ENCODE data around the gene TANC1.

TANC1 gene

DNA sequence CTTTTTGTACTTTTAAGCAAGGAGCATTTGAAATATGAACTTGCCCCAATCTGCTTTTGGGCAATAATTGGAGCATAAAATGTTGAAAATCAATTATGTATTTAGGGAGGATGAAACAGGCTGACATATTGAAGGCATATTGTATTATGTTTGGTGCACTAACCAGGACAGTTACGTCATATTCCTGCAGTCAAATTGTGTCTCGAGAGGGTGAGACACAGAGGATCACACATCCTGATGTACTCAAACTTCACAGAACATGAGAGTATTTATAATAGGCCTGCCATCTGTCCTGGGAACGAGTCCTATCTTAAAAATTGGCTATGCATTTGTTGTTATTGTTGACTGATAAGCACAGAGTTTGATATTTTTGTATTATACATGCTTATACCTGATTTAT is 44.7 kb downstream of the TANC1 start:
- TF ChIP-seq TAF1 (IDR thresholded peaks at IDR 0.05; ENCODE audit: borderline replicate concordance, low read depth, low read length) (no peak), POLR2A (IDR thresholded peaks at IDR 0.05; ENCODE audit: low read depth, low read length) (no peak), POLR2AphosphoS5 (IDR thresholded peaks at IDR 0.05; ENCODE audit: low read depth, low read length) (no peak)
- DNase-seq (ENCODE audit: insufficient read length): no peak
- no peak for FAIRE-seq

DNA sequence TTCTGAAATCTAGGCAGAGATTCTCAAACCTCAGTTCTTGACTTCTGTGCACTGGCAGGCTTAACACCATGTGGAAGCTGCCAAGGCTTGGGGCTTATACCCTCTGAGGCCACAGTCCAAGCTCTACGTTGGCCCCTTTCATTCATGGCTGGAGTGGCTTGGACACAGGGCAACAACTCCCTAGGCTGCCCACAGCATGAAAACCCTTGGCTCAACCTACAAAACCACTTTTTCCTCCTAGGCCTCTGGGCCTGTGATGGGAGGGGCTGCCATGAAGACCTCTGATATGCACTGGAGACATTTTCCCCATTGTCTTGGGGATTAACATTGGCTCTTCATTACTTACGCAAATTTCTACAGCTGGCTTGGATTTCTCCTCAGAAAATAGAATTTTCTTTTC is 46.7 kb downstream of the TANC1 start:
- TF ChIP-seq TAF1 (IDR thresholded peaks at IDR 0.05; ENCODE audit: borderline replicate concordance, low read depth, low read length) (no peak), POLR2AphosphoS5 (IDR thresholded peaks at IDR 0.05; ENCODE audit: low read depth, low read length) (no peak), POLR2A (IDR thresholded peaks at IDR 0.05; ENCODE audit: low read depth, low read length) (no peak)
- DNase-seq (ENCODE audit: insufficient read length): no peak
- FAIRE-seq: no peak

DNA sequence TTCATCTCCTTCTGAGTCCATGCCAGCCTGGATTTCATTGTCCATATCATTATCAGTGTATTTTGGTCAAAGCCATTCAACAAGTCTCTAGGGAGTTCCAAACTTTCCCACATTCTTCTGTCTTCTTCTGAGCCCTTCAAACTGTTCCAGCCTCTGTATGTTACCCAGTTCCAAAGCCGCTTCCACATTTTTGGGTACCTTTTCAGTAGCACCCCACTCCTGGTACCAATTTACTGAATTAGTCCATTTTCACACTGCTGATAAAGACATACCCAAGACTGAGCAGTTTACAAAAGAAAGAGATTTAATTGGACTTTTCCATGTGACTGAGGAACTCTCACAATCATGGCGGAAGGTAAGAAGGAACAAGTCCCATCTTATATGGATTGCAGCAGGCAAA is 47.4 kb downstream of the TANC1 start:
- TF ChIP-seq POLR2AphosphoS5 (IDR thresholded peaks at IDR 0.05; ENCODE audit: low read depth, low read length) (no peak), TAF1 (IDR thresholded peaks at IDR 0.05; ENCODE audit: borderline replicate concordance, low read depth, low read length) (no peak), POLR2A (IDR thresholded peaks at IDR 0.05; ENCODE audit: low read depth, low read length) (no peak)
- FAIRE-seq (no peak), DNase-seq (ENCODE audit: insufficient read length) (no peak)

DNA sequence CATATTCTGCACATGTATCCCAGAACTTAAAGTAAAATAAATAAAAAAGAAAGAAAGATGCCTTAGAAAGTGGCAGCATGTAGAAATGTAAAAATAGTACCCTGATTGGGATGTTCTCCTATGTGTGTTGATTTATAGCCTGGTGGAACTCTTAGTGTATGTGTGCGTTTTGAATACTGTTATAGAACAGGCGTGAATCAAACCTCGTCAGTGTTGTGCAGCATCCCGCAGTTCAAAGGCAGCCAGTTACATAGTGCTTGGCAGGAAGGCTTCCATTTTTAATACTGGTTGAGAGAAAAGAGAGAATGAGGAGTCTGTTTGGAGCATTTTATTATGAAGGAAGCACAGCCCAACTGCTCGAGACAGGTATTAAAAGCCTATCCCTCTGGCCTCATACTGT is 49.4 kb downstream of the TANC1 start:
- TF ChIP-seq TAF1 (IDR thresholded peaks at IDR 0.05; ENCODE audit: borderline replicate concordance, low read depth, low read length): no peak
- no peak for TF ChIP-seq POLR2A (IDR thresholded peaks at IDR 0.05; ENCODE audit: low read depth, low read length)
- no peak for TF ChIP-seq POLR2AphosphoS5 (IDR thresholded peaks at IDR 0.05; ENCODE audit: low read depth, low read length)
- FAIRE-seq (no peak), DNase-seq (ENCODE audit: insufficient read length) (no peak)

DNA sequence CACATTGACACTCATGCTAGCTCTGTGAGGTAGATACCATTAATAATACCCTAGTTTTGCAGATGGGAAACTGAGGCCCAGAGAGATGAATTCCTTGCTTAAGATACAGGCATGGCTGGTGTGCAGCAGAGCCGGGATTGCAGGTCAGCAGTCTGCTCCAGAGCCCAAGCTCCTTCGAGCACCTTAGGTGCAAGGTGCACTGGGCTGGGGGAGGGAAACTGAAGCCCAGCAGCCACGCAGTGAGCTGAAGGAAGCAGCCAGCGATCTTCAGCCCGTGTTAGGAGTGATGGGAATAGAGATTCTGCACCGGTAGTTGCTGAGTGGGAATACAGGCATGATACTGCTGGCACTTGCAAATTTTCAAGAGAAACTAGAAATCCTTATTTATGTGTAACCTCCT is 50.6 kb downstream of the TANC1 start:
- no peak for TF ChIP-seq TAF1 (IDR thresholded peaks at IDR 0.05; ENCODE audit: borderline replicate concordance, low read depth, low read length)
- no peak for TF ChIP-seq POLR2AphosphoS5 (IDR thresholded peaks at IDR 0.05; ENCODE audit: low read depth, low read length)
- TF ChIP-seq POLR2A (IDR thresholded peaks at IDR 0.05; ENCODE audit: low read depth, low read length): no peak
- DNase-seq (ENCODE audit: insufficient read length) (no peak), FAIRE-seq (no peak)

DNA sequence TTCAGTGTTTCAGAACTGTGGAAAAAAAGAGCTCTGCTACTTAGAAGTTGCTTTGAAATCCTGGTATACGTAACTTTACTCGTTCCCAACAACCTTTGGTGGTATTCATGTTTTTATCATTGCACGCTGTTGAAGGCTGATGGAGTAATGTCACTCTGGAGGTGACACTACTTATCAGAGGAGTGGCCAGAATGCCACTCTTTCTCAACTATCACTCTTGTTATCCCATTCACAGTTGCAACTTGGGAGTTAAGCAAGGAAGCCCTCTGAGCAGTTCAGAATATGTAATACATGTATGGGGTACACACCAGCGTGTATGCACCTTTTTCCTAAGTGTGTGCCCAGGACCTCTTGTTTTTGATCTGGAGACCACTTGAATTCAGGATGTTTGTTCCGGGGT is 53.6 kb downstream of the TANC1 start:
- FAIRE-seq: no peak
- TF ChIP-seq TAF1 (IDR thresholded peaks at IDR 0.05; ENCODE audit: borderline replicate concordance, low read depth, low read length) (no peak), POLR2A (IDR thresholded peaks at IDR 0.05; ENCODE audit: low read depth, low read length) (no peak), POLR2AphosphoS5 (IDR thresholded peaks at IDR 0.05; ENCODE audit: low read depth, low read length) (no peak)
- no peak for DNase-seq (ENCODE audit: insufficient read length)

DNA sequence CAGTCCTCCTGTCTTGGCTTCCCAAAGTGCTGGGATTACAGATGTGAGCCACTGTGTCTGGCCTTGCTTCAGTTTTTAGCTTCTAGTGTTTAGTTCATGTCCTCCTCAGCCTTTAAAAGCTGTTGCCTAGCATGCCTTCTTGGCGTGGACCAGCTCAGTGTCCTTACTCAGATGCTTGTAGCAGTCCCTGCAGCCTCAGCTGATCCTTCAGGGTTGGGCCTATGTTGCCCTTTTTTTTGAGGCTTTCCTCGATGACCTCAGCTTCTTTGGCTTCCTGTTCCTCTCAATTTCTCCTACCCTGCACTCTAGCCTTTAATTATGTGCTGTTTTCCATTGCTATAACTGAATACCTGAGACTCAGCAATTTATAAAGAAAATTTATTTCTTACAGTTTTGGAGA is 57.7 kb downstream of the TANC1 start:
- TF ChIP-seq POLR2AphosphoS5 (IDR thresholded peaks at IDR 0.05; ENCODE audit: low read depth, low read length) (no peak), POLR2A (IDR thresholded peaks at IDR 0.05; ENCODE audit: low read depth, low read length) (no peak), TAF1 (IDR thresholded peaks at IDR 0.05; ENCODE audit: borderline replicate concordance, low read depth, low read length) (no peak)
- no peak for DNase-seq (ENCODE audit: insufficient read length)
- no peak for FAIRE-seq

DNA sequence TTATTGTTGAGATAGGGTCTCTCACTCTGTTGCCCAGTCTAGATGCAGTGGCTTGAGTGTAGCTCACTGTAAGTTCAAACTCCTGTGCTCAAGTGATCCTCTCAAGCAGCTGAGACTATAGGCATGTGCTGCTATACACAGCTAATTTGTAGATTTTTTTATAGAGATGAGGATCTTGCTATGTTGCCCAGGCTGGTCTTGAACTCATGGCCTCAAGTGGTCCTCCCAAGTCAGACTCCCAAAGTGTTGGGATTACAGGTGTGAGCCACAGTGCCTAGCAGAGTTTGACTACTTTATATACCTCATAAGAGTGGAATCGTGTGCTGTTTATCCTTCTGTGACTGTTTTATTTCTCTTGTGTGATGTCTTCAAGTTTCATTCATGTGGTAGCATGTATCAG is 60.3 kb downstream of the TANC1 start:
- DNase-seq (ENCODE audit: insufficient read length): no peak
- TF ChIP-seq POLR2A (IDR thresholded peaks at IDR 0.05; ENCODE audit: low read depth, low read length) (no peak), TAF1 (IDR thresholded peaks at IDR 0.05; ENCODE audit: borderline replicate concordance, low read depth, low read length) (no peak), POLR2AphosphoS5 (IDR thresholded peaks at IDR 0.05; ENCODE audit: low read depth, low read length) (no peak)
- FAIRE-seq: no peak

DNA sequence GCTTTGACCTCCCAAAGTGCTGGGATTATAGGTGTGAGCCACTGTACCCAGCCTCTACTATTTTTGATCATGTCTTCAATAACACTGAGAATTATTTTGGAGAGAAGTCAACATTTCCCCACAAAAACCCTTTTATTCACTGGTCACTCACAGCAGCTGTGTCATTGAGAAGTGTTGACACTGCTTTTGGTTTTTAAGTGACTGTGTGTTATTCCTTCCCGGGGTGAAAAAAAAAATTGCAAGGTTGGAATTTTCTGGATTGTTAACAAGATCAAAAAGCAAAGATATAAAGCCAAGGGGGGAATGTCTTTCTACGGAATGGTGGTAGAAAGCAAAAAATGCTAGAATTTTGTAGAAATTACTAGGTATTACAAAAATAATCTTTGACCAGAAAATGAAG is 61.5 kb downstream of the TANC1 start:
- FAIRE-seq (no peak), DNase-seq (ENCODE audit: insufficient read length) (no peak)
- TF ChIP-seq POLR2A (IDR thresholded peaks at IDR 0.05; ENCODE audit: low read depth, low read length) (no peak), POLR2AphosphoS5 (IDR thresholded peaks at IDR 0.05; ENCODE audit: low read depth, low read length) (no peak), TAF1 (IDR thresholded peaks at IDR 0.05; ENCODE audit: borderline replicate concordance, low read depth, low read length) (no peak)

DNA sequence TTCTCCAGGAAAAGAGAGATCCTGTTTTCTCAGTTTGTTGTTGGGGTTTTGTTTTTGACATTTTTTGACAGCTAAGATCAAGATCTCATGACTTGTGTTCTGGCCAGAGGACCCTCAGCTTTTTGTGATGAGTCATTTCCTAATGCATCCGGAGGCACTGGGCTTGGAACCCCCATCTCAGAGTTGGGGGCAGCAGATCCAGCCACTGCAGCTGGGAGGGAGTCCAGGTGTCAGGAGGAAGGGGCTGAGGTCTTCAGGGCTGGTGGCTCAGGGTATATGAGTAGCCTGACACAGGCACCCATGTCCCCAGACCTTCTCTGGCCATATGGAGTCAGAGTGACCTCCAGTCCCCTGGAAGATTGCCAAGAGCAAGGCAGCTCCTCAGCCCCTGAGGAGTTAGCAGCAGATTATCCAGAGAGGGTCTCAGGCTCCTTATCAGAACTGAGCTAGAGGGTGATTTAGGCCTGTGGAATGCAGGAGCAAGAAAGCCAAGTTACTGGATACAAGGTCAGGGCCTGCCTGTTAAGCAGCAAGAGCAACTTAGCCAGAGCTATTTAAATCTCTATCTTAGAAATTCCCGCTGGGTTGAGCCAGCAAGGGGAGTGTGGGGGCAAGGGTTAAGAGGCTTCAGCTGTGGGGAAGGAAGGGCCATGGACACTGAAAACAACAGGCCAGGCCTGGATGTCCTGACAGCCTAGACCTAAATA is 62.4 kb downstream of the TANC1 start:
- FAIRE-seq: no peak

DNA sequence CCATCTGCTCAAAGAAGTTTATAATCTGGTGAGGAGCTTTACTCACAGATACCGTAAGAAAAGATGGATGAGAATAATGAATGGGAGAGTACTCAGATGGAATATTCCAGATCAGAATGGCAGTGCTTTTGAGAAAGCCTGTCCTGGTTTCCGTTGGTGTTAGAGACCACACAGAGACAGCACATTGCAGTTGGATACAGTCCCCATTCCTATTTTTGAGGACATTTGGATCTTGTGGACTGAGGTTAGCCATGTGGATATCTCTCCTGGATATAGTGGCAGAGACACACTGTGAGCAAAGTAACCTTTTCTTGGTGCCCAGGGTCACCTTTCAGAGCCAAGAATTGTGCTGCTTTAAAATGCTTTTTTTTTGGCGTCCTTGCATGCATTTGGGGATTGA is 63.7 kb downstream of the TANC1 start:
- DNase-seq (ENCODE audit: insufficient read length) (no peak), FAIRE-seq (no peak)
- no peak for TF ChIP-seq POLR2A (IDR thresholded peaks at IDR 0.05; ENCODE audit: low read depth, low read length)
- TF ChIP-seq POLR2AphosphoS5 (IDR thresholded peaks at IDR 0.05; ENCODE audit: low read depth, low read length): no peak
- TF ChIP-seq TAF1 (IDR thresholded peaks at IDR 0.05; ENCODE audit: borderline replicate concordance, low read depth, low read length): no peak

More for the DNA sequence above, 62.4 kb downstream of the TANC1 start:
- TF ChIP-seq POLR2AphosphoS5 (IDR thresholded peaks at IDR 0.05; ENCODE audit: low read depth, low read length) (no peak), POLR2A (IDR thresholded peaks at IDR 0.05; ENCODE audit: low read depth, low read length) (no peak), TAF1 (IDR thresholded peaks at IDR 0.05; ENCODE audit: borderline replicate concordance, low read depth, low read length) (no peak)
- DNase-seq (ENCODE audit: insufficient read length): no peak

DNA sequence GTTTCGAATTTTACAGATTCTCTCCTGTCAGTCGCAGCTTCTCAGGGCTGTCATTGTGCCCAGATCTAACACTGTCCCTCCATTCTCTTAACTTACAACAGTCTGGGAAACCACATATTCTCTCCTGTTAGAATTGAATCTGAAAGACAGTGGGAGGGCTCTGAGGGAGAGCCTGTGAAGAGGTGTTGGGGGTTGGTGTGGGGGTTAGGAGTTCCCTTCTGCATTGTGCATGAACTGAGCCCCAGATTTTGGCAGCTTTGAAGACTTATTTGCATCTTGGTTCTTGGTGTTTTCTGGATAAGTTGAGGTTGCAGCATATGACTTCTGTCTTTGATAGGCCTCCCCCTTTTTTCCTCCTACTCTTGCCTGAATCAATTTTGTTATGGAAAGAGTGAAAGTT is 64.1 kb downstream of the TANC1 start:
- no peak for FAIRE-seq
- DNase-seq (ENCODE audit: insufficient read length): no peak
- TF ChIP-seq POLR2AphosphoS5 (IDR thresholded peaks at IDR 0.05; ENCODE audit: low read depth, low read length) (no peak), POLR2A (IDR thresholded peaks at IDR 0.05; ENCODE audit: low read depth, low read length) (no peak)

Data from GM12892 (cell line).